Heart left ventricle (tissue), 16 donors: ENCODE measurements around the gene AURKAIP1. TPM values are rescaled to one million over a fixed set of nuclear protein-coding genes. Genes with fewer than 3 reads are reported as not detected.
"Not testable (repeated sequence)": the region's sequence is repeated elsewhere in the genome, so short reads cannot be mapped to it uniquely, and the experiment has no call there.

Experiments
- ATAC-seq, 4 donors: fragments of 200-7000 bp; cut with Tn5 transposase; one replicate each; pipeline ENCODE4 v1.9.1; 2020 to 2022; ENCODE audit warnings: moderate library complexity in 4 of 4, mild to moderate bottlenecking in 3 of 4, moderate number of reproducible peaks in 1 of 4
- DNase-seq, 5 donors: peaks; one replicate each; pipeline ENCODE4 v3.0.0-alpha.2; 2020
- H3K27ac ChIP-seq, 12 donors: fragments of 200-600 bp; sonication (generic) in 4 of 12; one replicate each; pipeline versions ENCODE4 v1.5.0 to v1.8.0; 2016 to 2022; ENCODE audit warnings: mild to moderate bottlenecking in 2 of 12
- H3K27me3 ChIP-seq, 9 donors: fragments of 200-600 bp; sonication (generic) in 2 of 9; one replicate each; pipeline versions ENCODE4 v1.5.1 to v1.8.0; 2016 to 2022; ENCODE audit warnings: mild to moderate bottlenecking in 3 of 9
- H3K36me3 ChIP-seq, 9 donors: fragments of 200-600 bp; sonication (generic) in 2 of 9; one replicate each; pipeline versions ENCODE4 v1.5.0 to v1.8.0; 2018 to 2022; ENCODE audit warnings: mild to moderate bottlenecking in 2 of 9
- H3K4me1 ChIP-seq, 12 donors: fragments of 200-600 bp; sonication (generic) in 4 of 12; one replicate each; pipeline versions ENCODE4 v1.5.0 to v1.8.0; 2016 to 2022; ENCODE audit warnings: mild to moderate bottlenecking in 3 of 12
- H3K4me3 ChIP-seq, 12 donors: fragments of 200-600 bp; sonication (generic) in 4 of 12; one replicate each; pipeline versions ENCODE4 v1.5.0 to v1.8.0; 2017 to 2022; ENCODE audit warnings: mild to moderate bottlenecking in 9 of 12, moderate library complexity in 4 of 12
- H3K9me3 ChIP-seq, 12 donors: fragments of 200-600 bp; sonication (generic) in 4 of 12; one replicate each; pipeline versions ENCODE4 v1.5.0 to v1.8.0; 2016 to 2022; ENCODE audit warnings: mild to moderate bottlenecking in 1 of 12
- POLR2A ChIP-seq, 2 donors: fragments of 450-650 bp; IDR thresholded peaks; one replicate each; pipeline ENCODE4 v1.6.1; 2017; ENCODE audit warnings: antibody characterized with exemption in 2 of 2, mild to moderate bottlenecking in 2 of 2, moderate library complexity in 2 of 2
- WGBS, 4 donors: extraction: QIAGEN DNeasy Blood & Tissue Kit in 2 of 4; methylation state at CpG; one replicate each; pipeline versions ENCODE4 v1.1.5 to v1.1.7; 2013 to 2018; 5-methylcytosine and 5-hydroxymethylcytosine counted together
- intact Hi-C, 10 donors: fragments of 100-400 bp; cut with DNase I; formaldehyde crosslinking; loops; one replicate each; pipeline versions ENCODE4 v1.11.1 to v1.14.2; 2022
- polyA plus RNA-seq, 2 donors: library from polyadenylated mRNA; stranded (reverse); fragments of 200-250 nt; gene quantifications; one replicate each; pipeline ENCODE4 v1.2.3, GENCODE V29; 2013
- total RNA-seq, 9 donors: library from RNA; depleted of rRNA in 2 of 9; stranded (reverse); fragments of >200 nt in 2 of 9; fragmentation: NEBNext Ultra II Directional in 3 of 9; extraction: Animal tissue kit (Norgen Biotek cat#: 25700) in 3 of 9; gene quantifications; one replicate each; pipeline versions ENCODE4 v1.1.0 to v1.2.4, GENCODE V29; 2016 to 2023
- TF ChIP-seq, protein P1 (sequence below), 12 donors: fragments of 200-600 bp; sonication (generic) in 4 of 12; IDR thresholded peaks; one replicate each; pipeline versions ENCODE4 v1.5.0 to v1.8.0; 2018 to 2022; ENCODE audit warnings: antibody characterized with exemption in 12 of 12, mild to moderate bottlenecking in 5 of 12
- donor health status: ischemic (EF 13 %, LVEDD 7.1; RV severe dilation, severe dysfunction).
- donor health status: healthy with polysubstance abuse.
- donor health status: DM: no; HTN: yes; CAD: no.
- donor health status: DM: no; HTN: no; CAD: no.
- donor health status: ischemic (EF 25% LVEDD 6.9; RV normal size, moderate dysfunction).
- donor health status: ischemic (EF 25% LVEDD 5.7; RV mildly dilated, moderate dysfunction).
- donor health status: healthy.
- donor health status: DM: yes; HTN: yes; CAD: no.
- donor health status: ischemic (EF 35%, LVEDD 5.7; RV mildly dilated, moderate dysfunction).
- donor health status: nonischemic (EF 11% LVEDD 7.7; RV severe dilation, severe dysfunction).
- donor health status: DM: yes; HTN: yes; CAD: no.
- donor health status: PGD.
- donor health status: ischemic (EF 29% LVEDD 5.4; RV normal size, mild dysfunction).
- donor health status: nonischemic (EF 23%, LVEDD 6.1; RV moderate dilation, normal function).

Gene AURKAIP1
- total and polyA plus RNA-seq, 11 donors = 157 to 465 (median 192) TPM

GRCh38 chr1:1411626-1412025 is 36.6 kb upstream of the AURKAIP1 start:
- Histone ChIP-seq H3K9me3 (no peaks in the 10 kb centered on the region), H3K4me1 (peaks cover 3 to 20% (median 14%) of the 10 kb centered on the region in 12 donors), H3K36me3 (no peaks in the 10 kb centered on the region), H3K27ac (no peak overlapping the region), H3K4me3 (no peak overlapping the region), H3K27me3 (no peaks in the 10 kb centered on the region)
- no peak for DNase-seq
- 93 to 97% (median 95%) methylated on average over 13 of the region's 13 CpGs for WGBS, 4 donors
- no peak for TF ChIP-seq POLR2A (IDR thresholded peaks at IDR 0.05)
- TF ChIP-seq, protein P1, sequence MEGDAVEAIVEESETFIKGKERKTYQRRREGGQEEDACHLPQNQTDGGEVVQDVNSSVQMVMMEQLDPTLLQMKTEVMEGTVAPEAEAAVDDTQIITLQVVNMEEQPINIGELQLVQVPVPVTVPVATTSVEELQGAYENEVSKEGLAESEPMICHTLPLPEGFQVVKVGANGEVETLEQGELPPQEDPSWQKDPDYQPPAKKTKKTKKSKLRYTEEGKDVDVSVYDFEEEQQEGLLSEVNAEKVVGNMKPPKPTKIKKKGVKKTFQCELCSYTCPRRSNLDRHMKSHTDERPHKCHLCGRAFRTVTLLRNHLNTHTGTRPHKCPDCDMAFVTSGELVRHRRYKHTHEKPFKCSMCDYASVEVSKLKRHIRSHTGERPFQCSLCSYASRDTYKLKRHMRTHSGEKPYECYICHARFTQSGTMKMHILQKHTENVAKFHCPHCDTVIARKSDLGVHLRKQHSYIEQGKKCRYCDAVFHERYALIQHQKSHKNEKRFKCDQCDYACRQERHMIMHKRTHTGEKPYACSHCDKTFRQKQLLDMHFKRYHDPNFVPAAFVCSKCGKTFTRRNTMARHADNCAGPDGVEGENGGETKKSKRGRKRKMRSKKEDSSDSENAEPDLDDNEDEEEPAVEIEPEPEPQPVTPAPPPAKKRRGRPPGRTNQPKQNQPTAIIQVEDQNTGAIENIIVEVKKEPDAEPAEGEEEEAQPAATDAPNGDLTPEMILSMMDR (IDR thresholded peaks at IDR 0.05) = no peak
- intact Hi-C loops = no loop called here
- no peak for ATAC-seq

DNA sequence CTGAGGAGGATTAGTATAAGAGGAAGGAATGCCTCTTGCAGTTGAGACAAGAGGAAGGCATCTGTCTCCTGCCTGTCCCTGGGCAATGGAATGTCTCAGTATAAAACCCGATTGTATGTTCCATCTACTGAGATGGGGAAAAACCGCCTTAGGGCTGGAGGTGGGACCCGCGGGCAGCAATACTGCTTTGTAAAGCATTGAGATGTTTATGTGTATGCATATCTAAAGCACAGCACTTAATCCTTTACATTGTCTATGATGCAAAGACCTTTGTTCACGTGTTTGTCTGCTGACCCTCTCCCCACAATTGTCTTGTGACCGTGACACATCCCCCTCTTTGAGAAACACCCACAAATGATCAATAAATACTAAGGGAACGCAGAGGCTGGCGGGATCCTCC is 35.2 kb upstream of the AURKAIP1 start:
- ATAC-seq, H3K9me3 ChIP-seq, H3K4me3 ChIP-seq, H3K27me3 ChIP-seq, intact Hi-C loops, DNase-seq, H3K27ac ChIP-seq: not testable (repeated sequence)
- Histone ChIP-seq H3K36me3 (peaks cover 0 to 11% (median 6%) of the 10 kb centered on the region in 9 donors), H3K4me1 (peaks cover 5 to 33% (median 28%) of the 10 kb centered on the region in 12 donors)
- 64 to 73% (median 69%) methylated on average over 8 of the region's 8 CpGs for WGBS, 4 donors

- TF ChIP-seq, protein P1 (IDR thresholded peaks at IDR 0.05) = no peak
- TF ChIP-seq POLR2A (IDR thresholded peaks at IDR 0.05) = no peak
- Histone ChIP-seq H3K27me3 (no peaks in the 10 kb centered on the region), H3K27ac (peak overlapping the region; percentile 72 to 94 (median 88)), H3K36me3 (peaks cover 0 to 35% (median 30%) of the 10 kb centered on the region in 9 donors), H3K4me3 (peak overlapping the region; percentile 61 to 100 (median 94)), H3K4me1 (peaks cover 5 to 38% (median 33%) of the 10 kb centered on the region in 12 donors), H3K9me3 (no peaks in the 10 kb centered on the region)
- DNase-seq (peak in 1 of 5 donors; percentile 42), ATAC-seq (peak in 1 of 4 donors; percentile 8)
- intact Hi-C loops = loop anchor here in 6 of 10 donors (2.0 to 10.0 kb wide), 4 partner anchors 23 to 97 kb away; no protein-coding TSS in a partner anchor
- WGBS, 4 donors = 8 to 19% (median 12%) methylated on average over 18 to 41 of the region's 41 CpGs
Observed at GRCh38 chr1:1407636-1408318, 32.8 kb upstream of the AURKAIP1 start.

- Histone ChIP-seq H3K27ac (peak within 1 kb of the TSS; percentile 72 to 94 (median 88)), H3K9me3 (no peaks in the 10 kb centered on the region), H3K4me3 (peak within 1 kb of the TSS; percentile 61 to 100 (median 94)), H3K27me3 (no peaks in the 10 kb centered on the region), H3K36me3 (peaks cover 0 to 43% (median 37%) of the 10 kb centered on the region in 9 donors), H3K4me1 (peaks cover 5 to 43% (median 33%) of the 10 kb centered on the region in 12 donors)
- ATAC-seq (peak; percentile 92 to 100 (median 98)), DNase-seq (peak; percentile 94 to 97 (median 96))
- 0 to 1% (median 0%) methylated on average over 31 to 98 of the region's 98 CpGs for WGBS, 4 donors
- intact Hi-C loops = loop anchor here in 6 of 10 donors (2.0 to 10.0 kb wide), 4 partner anchors 24 to 98 kb away; no protein-coding TSS in a partner anchor
- TF ChIP-seq, protein P1 (IDR thresholded peaks at IDR 0.05) = no peak
- peak in 1 of 2 donors; percentile 71 for TF ChIP-seq POLR2A (IDR thresholded peaks at IDR 0.05)
Observed at GRCh38 chr1:1406821-1407635, 32.0 kb upstream of the AURKAIP1 start, which contains the start of gene MRPL20. TSS of gene MRPL20 (minus strand) at chr1:1407293. CDS start at chr1:1407217, 76 bp downstream.
